HG03558 (cell line): ENCODE results near the gene NBR1.
A peak's percentile ranks its signal among the peaks of the same experiment; 100 is the strongest.
"Not testable (repeated sequence)": the region's sequence is repeated elsewhere in the genome, so short reads cannot be mapped to it uniquely, and the experiment has no call there.

Experiments
- ATAC-seq: cut with Tn5 transposase; IDR thresholded peaks from one replicate; pipeline ENCODE4 v1.9.1; 2021; ENCODE audit warnings: moderate number of reproducible peaks; ENCODE audit not compliant: unreplicated experiment; ENCODE audit errors: extremely low read depth

Gene NBR1

GRCh38 chr17:43170766-43171585, at the start of gene NBR1:
Gene NBR1, plus strand, starts transcription at chr17:43171214. Its CDS starts 4,586 bp downstream, at chr17:43175800.
- ATAC-seq, result peak; percentile 38

- peak; percentile 77 for ATAC-seq
Measured at GRCh38 chr17:43125133-43125966, 45.7 kb upstream of the NBR1 start, which contains the start of gene BRCA1. Gene BRCA1, minus strand, starts transcription at chr17:43125364. Its CDS starts 1,268 bp downstream, at chr17:43124096.

- ATAC-seq, result no peak
Measured at GRCh38 chr17:43125967-43126910, 44.8 kb upstream of the NBR1 start.

- no peak for ATAC-seq
Measured at GRCh38 chr17:43126911-43127290, 44.1 kb upstream of the NBR1 start.

- ATAC-seq, result not testable (repeated sequence)
Measured at GRCh38 chr17:43127333-43127876, 43.6 kb upstream of the NBR1 start.

- no peak for ATAC-seq
Measured at GRCh38 chr17:43129671-43130010, 41.4 kb upstream of the NBR1 start.

- no peak for ATAC-seq
Measured at GRCh38 chr17:43132117-43132516, 38.9 kb upstream of the NBR1 start.

- ATAC-seq, result not testable (repeated sequence)
Measured at GRCh38 chr17:43133439-43133838, 37.6 kb upstream of the NBR1 start.

GRCh38 chr17:43134774-43135453, 36.1 kb upstream of the NBR1 start:
- no peak for ATAC-seq

GRCh38 chr17:43135454-43135819, 35.6 kb upstream of the NBR1 start:
- ATAC-seq, result no peak

GRCh38 chr17:43136574-43136973, 34.4 kb upstream of the NBR1 start:
- not testable (repeated sequence) for ATAC-seq

- ATAC-seq, result not testable (repeated sequence)
Measured at GRCh38 chr17:43138531-43138930, 32.5 kb upstream of the NBR1 start.

GRCh38 chr17:43140396-43141332, 30.4 kb upstream of the NBR1 start:
- no peak for ATAC-seq

GRCh38 chr17:43142153-43142552, 28.9 kb upstream of the NBR1 start:
- ATAC-seq, result no peak

GRCh38 chr17:43143201-43143600, 27.8 kb upstream of the NBR1 start:
- ATAC-seq, result no peak

GRCh38 chr17:43146649-43147048, 24.4 kb upstream of the NBR1 start:
- no peak for ATAC-seq

GRCh38 chr17:43151880-43152456, 19.0 kb upstream of the NBR1 start:
- no peak for ATAC-seq
